ENCODE data around the gene DBX2.
"Not testable (repeated sequence)": the region's sequence is repeated elsewhere in the genome, so short reads cannot be mapped to it uniquely, and the experiment has no call there.

DBX2 gene

DNA sequence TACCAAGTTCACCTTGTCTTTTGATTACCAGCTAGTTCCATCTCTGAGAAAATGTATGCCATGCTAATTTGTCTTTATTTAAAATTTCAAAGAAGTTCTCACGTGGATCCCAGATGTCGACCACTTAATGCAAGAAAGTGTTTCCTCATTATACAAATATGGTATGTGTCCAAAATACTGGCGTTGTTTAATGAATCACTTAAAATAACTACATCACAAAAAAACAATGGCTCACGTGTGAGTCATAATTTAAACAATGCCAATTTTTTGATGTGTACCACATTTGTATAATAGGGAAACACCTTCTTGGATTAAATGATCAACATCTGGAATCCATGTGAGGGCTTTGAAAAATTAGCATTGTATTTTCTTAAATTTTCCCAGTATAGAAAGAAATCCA lies 40.8 kb downstream of the DBX2 start:
- no peak for DNase-seq (ENCODE audit: low read depth, low spot score)

DNA sequence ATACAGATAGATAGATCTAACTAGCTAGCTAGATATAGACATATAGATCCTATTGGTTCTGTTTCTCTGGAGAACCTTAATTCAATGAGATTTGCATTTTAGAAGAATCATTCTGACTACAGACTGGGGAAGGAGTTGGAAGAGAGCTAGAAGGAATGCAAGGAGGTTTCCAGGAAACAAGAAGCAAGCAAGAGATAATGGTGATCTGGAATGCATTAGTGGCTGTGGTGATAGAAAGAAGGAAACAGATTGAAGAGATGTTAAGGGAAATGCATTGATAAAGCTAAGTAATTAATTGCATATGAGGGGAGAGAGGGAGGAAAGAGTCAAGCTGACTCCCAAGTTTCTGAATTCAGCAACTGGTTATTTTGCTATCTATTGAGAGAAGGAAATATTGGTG lies 42.7 kb downstream of the DBX2 start:
- DNase-seq (ENCODE audit: low read depth, low spot score) = no peak

DNA sequence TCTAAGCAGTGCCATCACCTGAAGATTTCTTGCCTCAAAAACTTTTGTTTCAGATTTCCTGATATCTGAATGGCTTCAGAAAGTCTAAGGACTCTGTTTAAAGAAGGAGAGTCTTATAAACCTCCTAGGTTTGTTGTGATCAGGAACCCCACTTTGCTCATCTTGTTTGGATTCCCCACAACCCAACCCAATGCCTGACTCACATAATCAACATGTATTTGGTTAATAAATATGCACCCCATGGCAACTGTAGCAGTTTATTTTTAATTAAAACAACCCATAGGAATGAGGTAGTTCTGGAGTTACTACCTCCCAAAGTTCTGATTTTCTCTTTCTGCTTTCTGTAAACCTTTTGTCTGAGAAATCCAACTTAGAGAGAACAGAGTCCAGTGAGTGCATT lies 51.5 kb downstream of the DBX2 start:
- DNase-seq (ENCODE audit: low read depth, low spot score) = no peak

DNA sequence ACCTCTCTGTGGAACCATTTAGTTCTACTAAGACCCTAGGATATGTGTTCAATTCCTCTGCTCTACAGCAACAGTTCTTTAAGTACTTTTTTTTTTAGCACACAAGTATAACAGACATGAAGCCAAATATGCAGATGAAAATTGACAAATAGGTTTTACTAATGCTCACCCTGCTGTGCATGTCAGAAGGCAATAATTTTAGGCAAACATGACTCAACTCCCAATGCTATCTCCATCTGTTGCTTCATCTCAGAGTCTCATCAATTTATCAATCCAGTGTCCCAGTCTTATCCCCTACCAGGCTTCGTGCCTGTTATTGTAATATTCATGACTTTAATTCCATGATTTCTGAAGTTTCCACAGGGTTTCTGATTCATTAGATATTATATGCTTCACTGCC lies 57.7 kb downstream of the DBX2 start:
- DNase-seq (ENCODE audit: low read depth, low spot score) = no peak

DNA sequence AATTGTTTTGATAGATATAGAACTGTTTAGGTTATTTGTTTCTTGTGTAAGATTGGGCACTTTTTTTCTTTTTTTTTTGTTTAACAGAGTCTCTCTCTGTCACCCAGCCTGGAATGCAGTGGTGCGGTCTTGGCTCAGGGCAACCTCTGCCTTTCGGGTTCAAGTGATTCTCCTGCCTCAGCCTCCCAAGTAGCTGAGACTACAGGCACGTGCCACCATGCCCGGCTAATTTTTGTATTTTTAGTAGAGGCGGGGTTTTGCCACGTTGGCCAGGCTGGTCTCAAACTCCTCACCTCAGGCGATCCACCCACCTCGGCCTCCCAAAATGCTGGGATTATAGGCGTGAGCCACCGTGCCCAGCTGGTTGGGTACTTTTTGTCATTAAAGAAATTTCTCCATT lies 66.0 kb downstream of the DBX2 start:
- not testable (repeated sequence) for DNase-seq (ENCODE audit: low read depth, low spot score)

DNA sequence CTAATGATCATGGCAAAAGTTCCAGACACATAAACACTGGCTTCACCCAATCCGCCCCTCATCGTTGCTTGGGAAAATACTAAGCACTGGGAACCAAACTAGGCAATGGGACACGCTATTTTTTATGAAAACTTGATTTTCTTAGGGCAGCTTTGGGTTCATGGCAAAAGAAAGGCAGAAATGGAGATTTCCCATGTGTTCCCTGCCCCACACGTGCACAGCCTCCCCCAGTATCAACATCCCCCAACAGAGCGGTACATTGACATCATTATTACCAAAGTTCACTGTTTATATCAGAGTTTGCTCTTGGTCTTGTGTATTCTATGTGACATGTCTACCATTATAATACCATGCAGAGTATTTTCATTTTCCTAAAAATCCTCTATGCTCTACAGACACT lies 71.0 kb downstream of the DBX2 start:
- DNase-seq (ENCODE audit: low read depth, low spot score) = no peak

DNA sequence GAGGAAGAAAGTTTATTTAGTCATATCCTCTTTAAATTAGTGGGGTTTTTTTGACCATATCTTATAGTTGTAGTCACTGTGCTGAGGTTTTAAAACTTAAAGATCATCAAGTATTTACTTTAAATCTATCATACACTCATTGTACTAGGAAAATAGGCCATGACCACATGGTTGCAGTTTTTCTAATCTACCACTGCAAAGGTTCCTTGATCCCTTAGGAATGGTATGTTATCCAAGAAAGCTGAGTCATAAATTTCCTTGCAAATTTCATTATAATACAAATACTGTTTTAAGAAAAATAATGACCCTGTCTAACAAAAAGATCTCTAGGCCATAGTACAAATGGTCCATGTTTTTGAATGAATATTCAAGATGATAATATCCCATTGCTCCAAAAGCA lies 74.7 kb downstream of the DBX2 start:
- no peak for DNase-seq (ENCODE audit: low read depth, low spot score)

DNA sequence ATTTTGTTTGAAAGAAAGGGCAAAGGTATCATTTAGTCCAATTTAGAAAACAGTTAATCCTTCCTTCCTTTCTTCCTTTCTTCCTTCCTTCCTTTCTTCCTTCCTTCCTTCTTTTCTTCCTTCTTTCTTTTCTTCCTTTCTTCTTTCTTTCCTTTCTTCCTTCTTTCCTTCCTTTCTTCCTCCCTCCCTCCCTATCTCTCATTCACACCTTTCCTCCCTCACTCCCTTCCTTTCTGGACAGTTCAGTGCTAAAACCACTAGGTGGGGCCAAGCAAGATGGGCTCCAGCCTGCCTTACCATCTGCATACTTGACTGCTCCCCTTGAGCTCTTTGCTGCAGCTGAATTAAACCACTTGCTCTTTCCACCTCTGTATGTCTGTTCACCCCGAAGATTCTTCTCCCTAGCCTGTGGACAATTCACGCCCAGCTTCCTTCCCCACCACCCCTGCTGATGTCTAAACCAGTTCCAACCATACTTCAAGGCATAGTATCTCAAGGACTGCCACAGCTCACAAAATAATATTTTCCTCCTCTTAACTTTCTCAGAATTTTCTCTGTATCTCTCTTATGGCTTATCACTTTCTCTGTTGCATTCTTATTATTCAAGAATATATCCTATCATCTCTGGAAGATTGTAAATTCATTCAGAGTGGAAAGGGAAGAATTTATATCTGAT lies 78.0 kb downstream of the DBX2 start:
- peak; percentile 19 for DNase-seq (ENCODE audit: low read depth, low spot score)

DNA sequence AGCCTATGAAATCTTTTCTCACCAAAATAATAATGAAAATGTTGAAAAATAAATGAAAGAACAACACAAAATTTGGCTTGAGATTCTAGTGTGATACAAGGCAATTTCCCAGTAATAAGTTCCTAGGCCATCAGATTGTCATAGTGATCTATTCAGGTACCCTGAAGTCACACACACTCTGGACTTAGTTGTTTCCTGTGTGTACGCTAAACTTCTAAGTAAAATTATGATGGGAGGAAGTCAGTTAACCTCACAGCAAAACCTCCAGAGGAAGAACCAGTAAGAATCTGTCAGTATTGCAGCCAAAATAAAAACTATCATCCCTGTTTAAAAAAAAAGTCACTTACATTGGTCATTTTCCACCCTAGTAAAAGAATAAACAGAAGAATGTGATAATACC lies 81.9 kb downstream of the DBX2 start:
- DNase-seq (ENCODE audit: low read depth, low spot score) = no peak

All from ELF-1 (cell line).